Liver (tissue), 3 donors: ENCODE results near the gene OR52A5.

Experiments used
- ATF3 ChIP-seq: IDR thresholded peaks from 2 replicates; pipeline ENCODE4 v1.6.1; 2016; ENCODE audit warnings: antibody characterized with exemption
- CTCF ChIP-seq: fragments of 150-350 bp; IDR thresholded peaks from 2 replicates; pipeline ENCODE4 v1.5.1; 2017; ENCODE audit warnings: improper control_type of control experiment, low read depth, low read length; ENCODE audit not compliant: missing input control
- EGR1 ChIP-seq, 2 donors: IDR thresholded peaks; 2 replicates each; pipeline ENCODE4 v1.6.1; 2016 to 2018; ENCODE audit warnings: antibody characterized with exemption in 2 of 2, low read depth in 2 of 2
- FOXA2 ChIP-seq: IDR thresholded peaks from 2 replicates; pipeline ENCODE4 v1.6.1; 2016; ENCODE audit warnings: antibody characterized with exemption
- GABPA ChIP-seq, 2 donors: IDR thresholded peaks in 1 of 2; conservative IDR thresholded peaks in 1 of 2; 2 replicates each; pipeline ENCODE4 v1.6.1; 2016; ENCODE audit warnings: antibody characterized with exemption in 2 of 2, mild to moderate bottlenecking in 1 of 2, moderate library complexity in 1 of 2
- JUND ChIP-seq, 2 donors: IDR thresholded peaks; 2 replicates each; pipeline ENCODE4 v1.6.1; 2016; ENCODE audit warnings: antibody characterized with exemption in 2 of 2
- MAX ChIP-seq: IDR thresholded peaks from 2 replicates; pipeline ENCODE4 v1.6.1; 2016; ENCODE audit warnings: antibody characterized with exemption
- RAD21 ChIP-seq, 2 donors: IDR thresholded peaks; 2 replicates each; pipeline ENCODE4 v1.6.1; 2016; ENCODE audit warnings: antibody characterized with exemption in 2 of 2, mild to moderate bottlenecking in 2 of 2
- REST ChIP-seq: IDR thresholded peaks from 2 replicates; pipeline ENCODE4 v1.6.1; 2016; ENCODE audit warnings: antibody characterized with exemption, mild to moderate bottlenecking
- SP1 ChIP-seq: IDR thresholded peaks from 2 replicates; pipeline ENCODE4 v1.6.1; 2018; ENCODE audit warnings: antibody characterized with exemption, mild to moderate bottlenecking
- TAF1 ChIP-seq: conservative IDR thresholded peaks from 2 replicates; pipeline ENCODE4 v1.6.1; 2016; ENCODE audit warnings: antibody characterized with exemption, mild to moderate bottlenecking
- YY1 ChIP-seq: IDR thresholded peaks from 2 replicates; pipeline ENCODE4 v1.6.1; 2016; ENCODE audit warnings: antibody characterized with exemption, mild to moderate bottlenecking
- ZBTB33 ChIP-seq: IDR thresholded peaks from 2 replicates; pipeline ENCODE4 v1.6.1; 2016; ENCODE audit warnings: antibody characterized with exemption
- donor health status: healthy.
- donor health status: healthy.

GRCh38 chr11:5107285-5107684 lies 30.9 kb downstream of the OR52A5 start:
- TF ChIP-seq CTCF, result no peak
- no peak for TF ChIP-seq GABPA (IDR thresholded peaks at IDR 0.05 in 1 of 2, conservative IDR thresholded peaks at IDR 0.05 in 1 of 2)
- no peak for TF ChIP-seq ZBTB33
- TF ChIP-seq RAD21 (IDR thresholded peaks at IDR 0.05), result no peak
- no peak for TF ChIP-seq REST
- TF ChIP-seq SP1, result no peak
- no peak for TF ChIP-seq JUND (IDR thresholded peaks at IDR 0.05)
- no peak for TF ChIP-seq MAX
- no peak for TF ChIP-seq TAF1
- TF ChIP-seq EGR1 (IDR thresholded peaks at IDR 0.05; ENCODE audit: low read depth in 2 of 2), result no peak
- no peak for TF ChIP-seq YY1
- no peak for TF ChIP-seq FOXA2
- TF ChIP-seq ATF3, result no peak
